Measurements from ENCODE around the gene CFAP299.
"Not testable (repeated sequence)": the region's sequence is repeated elsewhere in the genome, so short reads cannot be mapped to it uniquely, and the experiment has no call there.

CFAP299 gene

DNA sequence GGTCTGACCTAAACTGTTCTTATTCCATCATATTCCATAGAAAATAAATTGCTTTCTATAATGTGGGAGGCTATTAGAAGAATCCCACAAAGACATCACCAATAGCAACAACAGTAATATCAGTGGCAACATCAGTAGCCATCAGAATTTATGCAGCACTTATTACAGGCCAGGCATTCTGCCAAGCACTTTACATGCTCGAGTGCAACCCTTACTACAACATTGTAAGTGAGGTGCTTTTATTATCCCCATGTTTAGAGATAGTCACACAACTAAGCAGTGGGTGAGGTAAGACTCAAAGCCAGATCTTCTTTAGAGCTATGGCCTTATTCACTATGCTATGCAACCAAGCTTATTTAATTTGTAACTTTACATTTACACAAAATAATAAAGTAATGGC, 377.9 kb downstream of the CFAP299 start:
- DNase-seq (ENCODE audit: low read depth in 2 of 2), result no peak

GRCh38 chr4:80717204-80717603, 381.7 kb downstream of the CFAP299 start:
- DNase-seq (ENCODE audit: low read depth in 2 of 2), result no peak

- DNase-seq (ENCODE audit: low read depth in 2 of 2), result no peak
Observed at GRCh38 chr4:80726471-80726870, 390.9 kb downstream of the CFAP299 start.

- DNase-seq (ENCODE audit: low read depth in 2 of 2), result no peak
Observed at GRCh38 chr4:80730158-80730557, 394.6 kb downstream of the CFAP299 start.

- DNase-seq (ENCODE audit: low read depth in 2 of 2), result no peak
Observed at GRCh38 chr4:80731436-80731835, 395.9 kb downstream of the CFAP299 start.

DNA sequence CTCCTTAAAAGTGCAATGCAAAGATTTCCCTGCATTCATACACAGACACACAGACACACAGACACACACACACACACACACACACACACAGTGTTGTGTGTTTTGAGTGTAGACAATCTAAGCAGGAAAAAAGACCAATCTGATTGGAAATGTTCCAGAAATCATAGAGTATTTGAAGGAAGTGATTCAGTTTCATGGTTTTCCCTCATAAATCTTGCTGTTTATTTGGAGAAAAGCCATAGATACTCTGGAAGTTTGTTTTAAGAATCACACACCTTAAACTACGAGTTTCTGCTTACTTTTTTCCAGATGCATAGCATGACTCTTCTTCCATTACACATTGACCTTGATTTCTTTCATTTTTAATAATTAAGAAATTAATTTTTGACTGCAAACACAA, 396.5 kb downstream of the CFAP299 start:
- no peak for DNase-seq (ENCODE audit: low read depth in 2 of 2)

- no peak for DNase-seq (ENCODE audit: low read depth in 2 of 2)
Observed at GRCh38 chr4:80740375-80740774, 404.8 kb downstream of the CFAP299 start.

GRCh38 chr4:80749558-80749957, 414.0 kb downstream of the CFAP299 start:
- not testable (repeated sequence) for DNase-seq (ENCODE audit: low read depth in 2 of 2)

GRCh38 chr4:80751200-80751599, 415.7 kb downstream of the CFAP299 start:
- no peak for DNase-seq (ENCODE audit: low read depth in 2 of 2)

- DNase-seq (ENCODE audit: low read depth in 2 of 2), result no peak
Observed at GRCh38 chr4:80767944-80768343, 432.4 kb downstream of the CFAP299 start.

- DNase-seq (ENCODE audit: low read depth in 2 of 2), result no peak
Observed at GRCh38 chr4:80776168-80776567, 440.6 kb downstream of the CFAP299 start.

- no peak for DNase-seq (ENCODE audit: low read depth in 2 of 2)
Observed at GRCh38 chr4:80781431-80781830, 445.9 kb downstream of the CFAP299 start.

DNA sequence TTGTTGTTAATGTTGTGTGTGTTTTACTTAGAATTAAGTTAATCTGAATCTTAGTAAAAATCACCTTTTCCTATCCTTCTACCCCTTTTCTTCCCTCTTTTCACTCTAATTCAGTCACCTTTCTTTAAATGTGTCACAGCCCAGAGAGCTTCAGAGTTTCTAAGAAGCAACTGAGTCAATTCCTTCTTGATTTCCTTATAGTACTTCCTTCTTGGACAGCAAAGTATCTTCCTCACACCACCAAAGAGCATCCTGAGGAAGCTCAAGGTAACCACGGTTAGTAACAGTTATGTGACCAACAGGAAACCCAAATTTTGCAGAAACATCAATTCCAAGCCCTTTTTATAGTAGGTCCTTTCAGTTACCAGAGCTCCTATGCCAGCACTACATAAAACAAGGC, 451.8 kb downstream of the CFAP299 start:
- DNase-seq (ENCODE audit: low read depth in 2 of 2), result no peak

GRCh38 chr4:80788798-80789197, 453.3 kb downstream of the CFAP299 start:
- no peak for DNase-seq (ENCODE audit: low read depth in 2 of 2)

GRCh38 chr4:80790152-80790551, 454.6 kb downstream of the CFAP299 start:
- DNase-seq (ENCODE audit: low read depth in 2 of 2), result no peak

- not testable (repeated sequence) for DNase-seq (ENCODE audit: low read depth in 2 of 2)
Observed at GRCh38 chr4:80793660-80794059, 458.1 kb downstream of the CFAP299 start.

DNA sequence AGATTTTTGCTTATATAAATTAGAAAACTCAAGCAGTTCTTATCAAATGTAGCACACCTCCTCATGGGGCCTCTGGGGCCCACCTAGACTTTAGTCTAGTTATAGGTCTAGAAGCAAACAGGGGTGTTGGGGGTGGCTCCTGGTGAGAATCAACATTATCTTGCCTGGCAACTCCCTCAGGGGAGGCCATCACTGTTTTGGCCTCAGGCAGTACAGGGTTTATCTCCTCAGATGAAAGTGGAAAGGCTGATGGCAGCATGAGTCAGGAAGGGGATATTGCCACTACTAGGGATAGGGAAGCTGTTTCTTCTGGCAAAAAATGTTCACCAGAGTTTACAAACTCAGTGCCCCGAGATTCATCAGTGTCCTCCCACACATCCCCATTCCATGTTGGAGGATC, 462.6 kb downstream of the CFAP299 start:
- no peak for DNase-seq (ENCODE audit: low read depth in 2 of 2)

DNA sequence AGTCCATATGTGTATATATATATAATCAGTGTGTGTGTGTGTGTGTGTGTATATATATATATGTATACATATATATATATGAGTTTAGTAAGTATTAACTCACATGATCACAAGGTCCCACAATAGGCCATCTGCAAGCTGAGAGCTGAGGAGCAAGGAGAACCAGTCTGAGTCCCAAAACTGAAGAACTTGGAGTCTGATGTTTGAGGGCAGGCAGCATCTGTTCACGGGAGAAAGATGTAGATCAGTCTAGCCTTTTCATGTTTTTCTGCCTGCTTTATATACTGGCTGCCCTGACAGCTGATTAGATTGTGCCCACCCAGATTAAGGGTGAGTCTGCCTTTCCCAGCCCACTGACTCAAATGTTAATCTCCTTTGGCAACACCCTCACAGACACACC, 465.2 kb downstream of the CFAP299 start:
- not testable (repeated sequence) for DNase-seq (ENCODE audit: low read depth in 2 of 2)

DNA sequence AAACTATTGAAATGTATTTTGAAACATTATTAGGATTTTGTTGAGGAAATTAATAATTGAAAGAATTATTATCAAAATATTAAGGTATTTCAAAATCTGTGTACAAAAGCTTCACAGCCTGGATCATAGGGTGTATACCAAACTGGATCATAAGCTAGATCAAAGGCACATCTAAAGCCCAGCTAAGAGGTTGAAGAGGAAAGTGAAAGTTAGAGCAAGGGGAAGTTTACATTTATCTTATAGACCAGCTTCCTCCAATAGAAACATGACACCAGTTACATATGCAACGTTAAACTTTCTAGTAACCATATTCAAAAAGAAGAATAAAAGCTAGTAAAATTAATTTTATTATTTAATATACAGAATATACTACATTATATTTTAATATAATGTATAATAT, 467.8 kb downstream of the CFAP299 start:
- no peak for DNase-seq (ENCODE audit: low read depth in 2 of 2)

GRCh38 chr4:80806472-80806871, 470.9 kb downstream of the CFAP299 start:
- no peak for DNase-seq (ENCODE audit: low read depth in 2 of 2)

- DNase-seq (ENCODE audit: low read depth in 2 of 2), result no peak
Observed at GRCh38 chr4:80809039-80809729, 473.7 kb downstream of the CFAP299 start.

DNA sequence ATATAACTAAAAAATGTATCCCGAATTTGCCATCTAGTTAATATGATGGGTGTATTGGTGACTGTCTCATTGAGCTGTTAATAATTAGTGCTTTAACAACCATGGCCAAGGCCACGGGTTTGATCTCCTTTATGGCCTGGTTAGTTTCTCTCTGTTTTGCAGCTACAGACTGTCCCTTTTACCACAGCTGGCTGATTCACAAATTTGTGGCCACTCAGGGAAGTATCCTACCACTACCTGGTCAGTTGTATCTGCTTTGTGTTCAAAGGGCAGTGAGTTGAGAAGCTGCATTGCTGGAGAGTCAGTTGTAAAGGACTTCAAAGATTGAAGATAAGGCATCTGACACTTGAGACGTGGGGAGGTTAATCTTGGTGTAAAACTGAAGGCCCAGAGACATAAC, 475.9 kb downstream of the CFAP299 start:
- no peak for DNase-seq (ENCODE audit: low read depth in 2 of 2)

DNA sequence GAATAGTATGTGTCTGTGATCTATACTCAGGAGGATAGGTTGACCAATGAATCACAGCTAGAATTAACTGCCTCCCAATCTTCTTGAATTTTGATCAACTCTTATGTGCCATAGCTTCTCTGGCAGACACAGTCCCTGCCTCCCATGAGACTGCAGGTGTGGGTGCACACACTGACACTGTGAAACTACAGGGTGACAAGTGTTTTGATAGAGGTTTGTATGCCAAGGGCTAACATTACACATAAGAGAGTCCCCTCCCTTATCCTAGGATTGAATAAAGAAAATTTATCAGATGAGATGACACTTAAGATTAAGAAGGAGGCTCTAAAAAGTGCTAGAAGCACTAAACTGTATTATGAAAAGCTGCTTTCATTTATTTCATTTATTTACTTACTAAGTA, 476.6 kb downstream of the CFAP299 start:
- DNase-seq (ENCODE audit: low read depth in 2 of 2), result no peak

- no peak for DNase-seq (ENCODE audit: low read depth in 2 of 2)
Observed at GRCh38 chr4:80814266-80814665, 478.7 kb downstream of the CFAP299 start.
